Parathyroid adenoma (tissue), 2 donors: Measurements from ENCODE around the gene GLIS1.

Experiments
- H2AFZ ChIP-seq: fragments of 300-600 bp; sonication (generic); one replicate; pipeline ENCODE4 v1.7.0; 2017; ENCODE audit warnings: antibody characterized with exemption, mild to moderate bottlenecking
- H3K27ac ChIP-seq: fragments of 300-600 bp; sonication (generic); one replicate; pipeline ENCODE4 v1.7.0; 2017
- H3K27me3 ChIP-seq: fragments of 300-600 bp; sonication (generic); one replicate; pipeline ENCODE4 v1.7.0; 2017; ENCODE audit warnings: low read length; ENCODE audit not compliant: control insufficient read depth, insufficient read depth
- H3K36me3 ChIP-seq: fragments of 300-600 bp; sonication (generic); one replicate; pipeline ENCODE4 v1.7.0; 2017; ENCODE audit warnings: low read length; ENCODE audit not compliant: control insufficient read depth, insufficient read depth
- H3K4me1 ChIP-seq: fragments of 300-600 bp; sonication (generic); one replicate; pipeline ENCODE4 v1.7.0; 2017; ENCODE audit warnings: control low read depth
- H3K4me2 ChIP-seq: fragments of 300-600 bp; sonication (generic); one replicate; pipeline ENCODE4 v1.7.0; 2017; ENCODE audit warnings: low read length
- H3K4me3 ChIP-seq: fragments of 300-600 bp; sonication (generic); one replicate; pipeline ENCODE4 v1.7.0; 2017; ENCODE audit warnings: low read depth, low read length
- H3K79me2 ChIP-seq: fragments of 300-600 bp; sonication (generic); one replicate; pipeline ENCODE4 v1.7.0; 2017; ENCODE audit warnings: control low read depth
- H3K9ac ChIP-seq: fragments of 300-600 bp; sonication (generic); one replicate; pipeline ENCODE4 v1.7.0; 2017; ENCODE audit warnings: mild to moderate bottlenecking
- H3K9me3 ChIP-seq: fragments of 300-600 bp; sonication (generic); one replicate; pipeline ENCODE4 v1.7.0; 2017; ENCODE audit warnings: low read length; ENCODE audit not compliant: control insufficient read depth
- CTCF ChIP-seq: fragments of 300-600 bp; sonication (generic); IDR thresholded peaks from one replicate; pipeline ENCODE4 v1.7.0; 2017; ENCODE audit warnings: antibody characterized with exemption, mild to moderate bottlenecking
- donor health status: primary hyperparathyroidism.

GLIS1 gene

DNA sequence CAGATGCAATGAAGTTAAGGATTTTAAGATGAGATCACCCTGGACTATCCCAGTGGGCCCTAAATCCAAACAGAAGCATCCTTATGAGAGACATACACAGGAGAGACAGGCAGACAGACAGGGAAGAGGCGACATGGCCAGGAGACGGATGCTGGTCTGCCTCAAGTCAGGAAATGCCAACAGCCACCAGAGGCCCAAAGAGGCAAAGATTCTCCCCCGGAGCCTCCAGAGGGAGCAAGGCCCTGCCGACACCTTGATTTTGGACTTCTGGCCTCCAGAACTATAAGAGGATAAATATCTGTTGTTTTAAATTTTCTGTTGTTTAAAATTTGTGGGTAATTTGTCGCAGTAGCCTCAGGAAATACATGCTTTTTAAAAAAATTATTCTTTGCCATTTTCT lies 116.4 kb downstream of the GLIS1 start:
- Histone ChIP-seq H3K27me3 (no peaks in the 10 kb centered on the region), H3K27ac (no peak overlapping the region), H2AFZ (no peak overlapping the region), H3K79me2 (no peaks in the 10 kb centered on the region), H3K36me3 (no peaks in the 10 kb centered on the region), H3K9ac (no peak overlapping the region), H3K4me1 (no peaks in the 10 kb centered on the region), H3K4me3 (no peak overlapping the region), H3K9me3 (no peaks in the 10 kb centered on the region), H3K4me2 (no peak overlapping the region)
- no peak for TF ChIP-seq CTCF

- no peak overlapping the region for H3K27ac ChIP-seq
- H3K79me2 ChIP-seq, result no peaks in the 10 kb centered on the region
- H3K9me3 ChIP-seq, result no peaks in the 10 kb centered on the region
- H3K4me2 ChIP-seq, result no peak overlapping the region
- H3K9ac ChIP-seq, result no peak overlapping the region
- H3K36me3 ChIP-seq, result no peaks in the 10 kb centered on the region
- no peak overlapping the region for H2AFZ ChIP-seq
- no peaks in the 10 kb centered on the region for H3K4me1 ChIP-seq
- TF ChIP-seq CTCF, result no peak
- H3K27me3 ChIP-seq, result no peaks in the 10 kb centered on the region
- H3K4me3 ChIP-seq, result no peak overlapping the region
Observed at GRCh38 chr1:53621144-53621543, 117.8 kb downstream of the GLIS1 start.

DNA sequence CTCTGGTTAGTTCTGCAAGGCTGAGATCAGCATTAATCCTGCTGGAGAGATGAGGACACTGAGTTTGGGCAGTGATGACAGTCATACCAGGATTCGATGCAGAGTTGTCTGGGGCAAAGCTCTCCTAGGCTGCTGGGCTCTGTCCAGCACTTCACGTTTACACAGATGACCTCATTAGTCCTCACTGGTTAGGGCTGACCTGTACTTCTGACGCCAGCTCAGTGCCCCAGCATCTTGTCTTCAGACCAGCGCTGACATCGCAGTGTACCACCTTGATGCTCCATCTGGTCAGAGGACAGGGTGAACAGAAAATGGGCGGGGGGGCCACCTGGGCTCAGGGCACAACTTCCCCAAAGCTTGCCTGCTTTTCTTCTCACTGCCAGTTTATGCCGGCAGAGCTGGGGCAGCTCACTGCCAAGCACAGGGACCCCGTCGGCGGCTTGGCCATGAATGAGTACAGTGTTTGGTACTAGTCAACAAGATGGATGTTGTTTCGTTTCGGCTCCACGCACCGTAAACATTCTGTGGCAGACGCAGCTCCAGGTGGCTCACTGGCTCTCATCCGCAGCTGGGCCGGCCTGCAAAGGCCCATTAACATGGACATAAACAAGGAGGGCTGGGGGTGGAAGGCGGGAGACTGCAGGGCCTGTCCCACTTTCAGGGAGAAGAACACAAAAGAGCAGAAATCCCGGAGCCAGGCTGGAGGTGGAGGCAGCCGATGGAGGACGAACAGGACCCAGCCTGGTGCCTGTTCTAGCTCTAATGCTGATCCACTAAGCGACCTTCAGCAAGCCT lies 118.7 kb downstream of the GLIS1 start:
- no peaks in the 10 kb centered on the region for H3K79me2 ChIP-seq
- no peak overlapping the region for H3K27ac ChIP-seq
- no peak overlapping the region for H3K4me2 ChIP-seq
- no peaks in the 10 kb centered on the region for H3K27me3 ChIP-seq
- peak overlapping the region; percentile 60 for H2AFZ ChIP-seq
- TF ChIP-seq CTCF, result no peak
- H3K36me3 ChIP-seq, result no peaks in the 10 kb centered on the region
- no peak overlapping the region for H3K9ac ChIP-seq
- no peaks in the 10 kb centered on the region for H3K9me3 ChIP-seq
- no peaks in the 10 kb centered on the region for H3K4me1 ChIP-seq
- H3K4me3 ChIP-seq, result no peak overlapping the region

GRCh38 chr1:53619367-53620060 lies 119.5 kb downstream of the GLIS1 start:
- Histone ChIP-seq H3K27me3 (no peaks in the 10 kb centered on the region), H3K4me3 (no peak overlapping the region)

More at GRCh38 chr1:53619367-53620060, 119.5 kb downstream of the GLIS1 start:
- Histone ChIP-seq H3K4me1 (no peaks in the 10 kb centered on the region), H3K36me3 (no peaks in the 10 kb centered on the region), H3K4me2 (no peak overlapping the region), H2AFZ (no peak overlapping the region), H3K79me2 (no peaks in the 10 kb centered on the region), H3K9ac (no peak overlapping the region), H3K9me3 (no peaks in the 10 kb centered on the region), H3K27ac (no peak overlapping the region)
- no peak for TF ChIP-seq CTCF
